ENCODE measurements around the gene CAPZB.

DNA sequence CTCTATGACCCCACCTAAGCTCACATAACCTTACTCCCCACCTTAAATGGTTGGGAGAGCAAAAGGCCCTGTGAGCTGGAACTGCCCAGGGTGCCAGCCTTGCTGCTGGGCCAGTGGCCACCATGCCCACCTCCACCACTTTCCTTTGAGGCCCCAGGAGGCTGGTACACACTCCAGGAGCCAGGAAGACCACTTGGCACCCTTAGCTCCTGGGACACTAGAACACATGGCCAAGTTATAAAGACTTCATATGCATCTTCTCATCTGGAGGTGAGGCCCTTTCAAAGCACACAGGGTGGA lies 21.9 kb downstream of the CAPZB start:
- TF ChIP-seq CTCF (conservative IDR thresholded peaks at IDR 0.05; ENCODE audit: low read length) (no peak), EZH2phosphoT487 (IDR thresholded peaks at IDR 0.05; ENCODE audit: borderline replicate concordance) (no peak)

Data from Loucy (cell line).